ENCODE data around the gene C1QTNF6.

- TF ChIP-seq EZH2 (IDR thresholded peaks at IDR 0.05; ENCODE audit: borderline replicate concordance, low read depth, low read length, severe bottlenecking) (no peak), CTCF (IDR thresholded peaks at IDR 0.05; ENCODE audit: extremely low read depth in 1 of 2, insufficient read depth in 1 of 2, low read depth in 1 of 2, low read length in 2 of 2) (no peak), POLR2A (IDR thresholded peaks at IDR 0.05; ENCODE audit: low read depth, low read length) (no peak)
These were observed 43.5 kb upstream of the C1QTNF6 start for GRCh38 chr22:37231406-37232139.

Data from endothelial cell of umbilical vein (primary cell).